GM23248 (cell line): ENCODE results near the gene SPPL3. TPM values are rescaled to one million over a fixed set of nuclear protein-coding genes. Genes with fewer than 3 reads are reported as not detected.

Experiments used
- DNase-seq: peaks from one replicate; pipeline ENCODE4 v3.0.0-alpha.2; 2015
- H2AFZ ChIP-seq: fragments of 200-600 bp; sonication (generic); 2 replicates; pipeline ENCODE4 v1.6.1; 2016; ENCODE audit warnings: antibody characterized with exemption
- H3F3A ChIP-seq: fragments of 200-600 bp; sonication (generic); 2 replicates; pipeline ENCODE4 v1.6.1; 2016; ENCODE audit warnings: mild to moderate bottlenecking, antibody characterized with exemption, mixed run types; ENCODE audit not compliant: insufficient read depth
- H3K27ac ChIP-seq: fragments of 200-600 bp; sonication (generic); 2 replicates; pipeline ENCODE4 v1.5.1; 2016; ENCODE audit warnings: mild to moderate bottlenecking
- H3K27me3 ChIP-seq: fragments of 200-600 bp; sonication (generic); replicated peaks from 2 replicates; pipeline ENCODE4 v1.6.1; 2016; ENCODE audit warnings: mild to moderate bottlenecking; ENCODE audit not compliant: insufficient read depth
- H3K36me3 ChIP-seq: fragments of 200-600 bp; sonication (generic); 2 replicates; pipeline ENCODE4 v1.6.1; 2016; ENCODE audit warnings: low read depth, mild to moderate bottlenecking
- H3K4me1 ChIP-seq: fragments of 200-600 bp; sonication (generic); 2 replicates; pipeline ENCODE4 v1.6.1; 2016; ENCODE audit warnings: mild to moderate bottlenecking; ENCODE audit not compliant: insufficient read depth
- H3K4me2 ChIP-seq: fragments of 200-600 bp; sonication (generic); one replicate; pipeline ENCODE4 v1.6.1; 2016; ENCODE audit warnings: mild to moderate bottlenecking; ENCODE audit not compliant: unreplicated experiment
- H3K4me3 ChIP-seq: fragments of 200-600 bp; sonication (generic); 2 replicates; pipeline ENCODE4 v1.5.1; 2016; ENCODE audit warnings: mild to moderate bottlenecking
- H3K79me2 ChIP-seq: fragments of 200-600 bp; sonication (generic); 2 replicates; pipeline ENCODE4 v1.6.1; 2016; ENCODE audit warnings: mild to moderate bottlenecking; ENCODE audit not compliant: insufficient read depth
- H3K9ac ChIP-seq: fragments of 200-600 bp; sonication (generic); 2 replicates; pipeline ENCODE4 v1.6.1; 2016; ENCODE audit warnings: mild to moderate bottlenecking
- H3K9me2 ChIP-seq: fragments of 200-600 bp; sonication (generic); 2 replicates; pipeline ENCODE4 v1.6.1; 2016; ENCODE audit warnings: mixed run types, mild to moderate bottlenecking, moderate library complexity; ENCODE audit not compliant: insufficient read depth
- H3K9me3 ChIP-seq: fragments of 200-600 bp; sonication (generic); one replicate; pipeline ENCODE4 v1.6.1; 2017; ENCODE audit warnings: low read depth
- H4K20me1 ChIP-seq: fragments of 200-600 bp; sonication (generic); 2 replicates; pipeline ENCODE4 v1.6.0; 2016; ENCODE audit not compliant: insufficient read depth
- EZH2 ChIP-seq: fragments of 200-600 bp; sonication (generic); IDR thresholded peaks from 2 replicates; pipeline ENCODE4 v1.6.1; 2018; ENCODE audit warnings: antibody characterized with exemption, mild to moderate bottlenecking; ENCODE audit not compliant: insufficient read depth, poor library complexity, severe bottlenecking
- EZH2phosphoT487 ChIP-seq: fragments of 200-600 bp; sonication (generic); IDR thresholded peaks from 2 replicates; pipeline ENCODE4 v1.6.1; 2018; ENCODE audit warnings: antibody characterized with exemption, moderate library complexity, mild to moderate bottlenecking, low read depth; ENCODE audit not compliant: insufficient read depth
- WGBS, 2 experiments: methylation state at CpG; one replicate each; pipeline ENCODE4 v1.1.6; 2015 to 2017; ENCODE audit warnings: low lambda C conversion rate in 2 of 2, low coverage in 1 of 2; ENCODE audit errors: missing lambda C conversion rate in 2 of 2; 5-methylcytosine and 5-hydroxymethylcytosine counted together
- in situ Hi-C: fragments of 300-500 bp; cut with MboI; formaldehyde crosslinking; loops from 2 replicates; pipeline ENCODE4 v1.15.0; 2020
- polyA plus RNA-seq: library from polyadenylated mRNA; unstranded; fragments of >200 nt; fragmentation: Nextera tagmentation; extraction: Ambion mirVana; gene quantifications from 2 replicates; pipeline ENCODE4 v1.2.1, GENCODE V29; 2016
- total RNA-seq: library from RNA; depleted of rRNA; stranded (reverse); fragments of >200 nt; shearing (Covaris generic); gene quantifications from 2 replicates; pipeline ENCODE4 v1.2.3, GENCODE V29; 2014

The SPPL3 gene
- total and polyA plus RNA-seq, 2 experiments from 2014 or later: 8.1 to 24.8 TPM

DNA sequence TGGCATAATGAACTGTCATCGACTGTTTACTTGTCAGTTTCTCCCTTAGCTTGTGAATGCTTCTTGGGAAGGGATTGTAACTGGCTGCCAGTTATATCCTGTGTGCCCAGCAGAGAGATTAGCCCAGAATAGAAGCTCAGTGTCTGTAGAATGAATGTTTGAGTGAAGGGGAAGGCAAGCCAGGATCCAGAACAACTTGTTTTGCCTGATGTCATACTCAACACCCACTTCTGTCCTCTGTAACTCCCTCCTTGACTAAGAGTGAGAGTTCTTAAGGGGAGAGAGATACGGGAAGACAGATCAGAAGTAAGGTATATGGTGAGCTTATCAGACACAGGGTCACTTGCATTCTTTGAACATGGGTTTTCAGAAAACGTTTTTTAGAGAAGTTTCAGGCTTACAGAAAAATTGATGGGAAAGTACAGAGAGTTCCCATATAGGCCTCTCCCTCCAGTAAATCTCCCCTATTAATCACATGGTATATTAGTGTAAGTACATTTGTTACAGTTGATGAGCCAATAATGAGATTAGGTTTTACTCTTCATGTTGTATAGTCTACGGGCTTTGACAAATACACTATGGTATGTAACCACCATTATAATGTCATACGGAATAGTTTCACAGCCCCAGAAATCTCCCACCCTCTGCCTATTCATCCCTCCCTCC, 5.6 kb upstream of the SPPL3 start:
- no peaks in the 10 kb centered on the region for H3K79me2 ChIP-seq
- H3K4me2 ChIP-seq: no peak overlapping the region
- no peak overlapping the region for H2AFZ ChIP-seq
- no peaks in the 10 kb centered on the region for H4K20me1 ChIP-seq
- no peaks in the 10 kb centered on the region for H3K9me3 ChIP-seq
- peaks cover 12% of the 10 kb centered on the region; the same call in 1 of the 2 replicates for H3K4me1 ChIP-seq
- H3K9me2 ChIP-seq: no peaks in the 10 kb centered on the region
- no peaks in the 10 kb centered on the region for H3K27me3 ChIP-seq
- no peak overlapping the region for H3K4me3 ChIP-seq
- WGBS, 2 experiments: 63 to 65% methylated on average over 5 of the region's 5 CpGs
- DNase-seq: no peak
- TF ChIP-seq EZH2phosphoT487: no peak
- no peak for TF ChIP-seq EZH2
- no peaks in the 10 kb centered on the region for H3K36me3 ChIP-seq
- no peak overlapping the region for H3K9ac ChIP-seq
- in situ Hi-C loops: no loop called here
- no peak overlapping the region for H3K27ac ChIP-seq
- H3F3A ChIP-seq: peaks cover 3% of the 10 kb centered on the region

DNA sequence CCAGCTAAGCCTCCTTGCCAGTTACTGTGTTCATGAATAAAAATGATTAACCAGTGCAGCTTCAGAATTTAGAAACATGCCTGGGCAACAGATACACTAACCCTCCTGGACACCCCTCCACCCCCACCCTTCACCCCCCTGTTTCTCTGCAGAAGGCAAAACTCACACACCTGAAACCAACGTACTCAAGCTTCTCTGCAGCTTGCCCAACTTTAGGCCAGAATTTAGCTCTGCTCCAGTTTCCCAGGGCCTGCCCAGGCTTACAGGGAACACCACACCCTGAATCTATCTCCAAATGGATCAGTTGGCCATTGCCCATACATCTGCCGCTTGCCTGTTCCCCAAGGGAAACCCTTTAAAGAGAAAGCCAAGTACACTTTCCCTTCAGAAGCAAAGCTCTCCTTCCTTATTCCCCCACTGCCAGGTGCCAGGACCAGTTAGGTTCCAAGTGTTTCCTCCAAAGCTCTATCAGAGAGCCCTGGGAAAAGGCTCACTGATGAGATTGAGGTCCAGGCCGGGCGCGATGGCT, 1.8 kb upstream of the SPPL3 start:
- Histone ChIP-seq H2AFZ (no peak overlapping the region), H3K4me3 (no peak overlapping the region), H3K9me3 (no peaks in the 10 kb centered on the region)

DNA sequence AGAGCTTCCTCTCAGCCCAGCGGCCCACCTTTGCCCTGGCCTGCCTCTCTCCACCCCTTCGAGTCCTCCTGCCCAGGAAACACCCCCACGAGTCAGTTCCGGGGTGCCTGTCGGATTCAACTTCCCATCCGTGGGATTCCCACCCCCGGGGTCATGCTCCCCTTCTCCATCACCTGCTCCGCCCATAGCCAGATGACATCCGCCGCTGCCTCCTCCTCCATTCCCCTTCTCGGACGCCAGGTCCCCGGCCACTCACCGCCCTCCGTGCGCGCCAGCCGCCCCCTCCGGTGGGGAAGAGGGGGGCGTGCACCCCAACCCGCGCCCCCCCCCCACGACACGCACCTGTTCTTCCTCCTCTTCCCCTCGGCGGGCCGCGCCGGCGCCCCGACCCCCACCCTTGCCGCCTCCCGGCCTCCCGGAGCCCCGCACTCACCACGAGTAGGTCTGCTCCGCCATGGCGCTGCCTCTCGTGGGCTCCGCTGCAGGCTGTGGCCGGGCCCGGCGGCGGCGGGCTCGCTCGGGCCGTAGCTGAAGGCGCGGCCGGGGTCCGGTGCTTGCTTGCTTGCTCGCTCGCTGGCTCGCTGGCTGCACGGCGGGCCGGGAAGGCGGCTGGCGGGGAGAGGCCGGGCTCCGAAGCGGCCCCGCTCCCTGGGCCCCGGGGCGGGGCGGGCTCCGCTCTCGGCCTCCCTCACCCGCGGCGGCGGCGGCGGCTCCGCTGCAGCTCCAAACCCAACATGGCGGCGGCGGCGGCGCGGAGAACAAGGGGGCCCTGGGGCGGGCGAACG, 554 bp downstream of the SPPL3 start:
- Histone ChIP-seq H3K27me3 (no peaks in the 10 kb centered on the region), H3K9ac (peak overlapping the region; percentile 92), H3K9me2 (no peaks in the 10 kb centered on the region), H3K9me3 (no peaks in the 10 kb centered on the region), H3K27ac (peak overlapping the region; percentile 29; the same call in 1 of the 2 replicates), H4K20me1 (peaks cover 18% of the 10 kb centered on the region; the same call in 1 of the 2 replicates), H3K79me2 (peaks cover 52% of the 10 kb centered on the region), H3K36me3 (no peaks in the 10 kb centered on the region), H3F3A (peaks cover 3% of the 10 kb centered on the region), H3K4me1 (peaks cover 18% of the 10 kb centered on the region), H2AFZ (peak overlapping the region; percentile 83), H3K4me3 (peak overlapping the region; percentile 88), H3K4me2 (peak overlapping the region; percentile 73)
- DNase-seq: peak; percentile 79
- 2 to 4% methylated on average over 30 to 51 of the region's 85 CpGs for WGBS, 2 experiments
- TF ChIP-seq EZH2phosphoT487 (no peak), EZH2 (no peak)
- in situ Hi-C loops: no loop called here

More for the DNA sequence above, 1.8 kb upstream of the SPPL3 start:
- peaks cover 29% of the 10 kb centered on the region for H3K79me2 ChIP-seq
- 0 out of 2 replicates have a peak, but pooled peaks cover 7% of the 10 kb centered on the region for H4K20me1 ChIP-seq
- H3K36me3 ChIP-seq: no peaks in the 10 kb centered on the region
- TF ChIP-seq EZH2: no peak
- no peak for TF ChIP-seq EZH2phosphoT487
- in situ Hi-C loops: no loop called here
- 82 to 84% methylated on average over 5 of the region's 5 CpGs for WGBS, 2 experiments
- H3K9me2 ChIP-seq: no peaks in the 10 kb centered on the region
- DNase-seq: no peak
- H3F3A ChIP-seq: peaks cover 3% of the 10 kb centered on the region
- H3K27me3 ChIP-seq: no peaks in the 10 kb centered on the region
- H3K4me2 ChIP-seq: no peak overlapping the region
- peaks cover 18% of the 10 kb centered on the region for H3K4me1 ChIP-seq
- H3K27ac ChIP-seq: no peak overlapping the region
- H3K9ac ChIP-seq: no peak overlapping the region

DNA sequence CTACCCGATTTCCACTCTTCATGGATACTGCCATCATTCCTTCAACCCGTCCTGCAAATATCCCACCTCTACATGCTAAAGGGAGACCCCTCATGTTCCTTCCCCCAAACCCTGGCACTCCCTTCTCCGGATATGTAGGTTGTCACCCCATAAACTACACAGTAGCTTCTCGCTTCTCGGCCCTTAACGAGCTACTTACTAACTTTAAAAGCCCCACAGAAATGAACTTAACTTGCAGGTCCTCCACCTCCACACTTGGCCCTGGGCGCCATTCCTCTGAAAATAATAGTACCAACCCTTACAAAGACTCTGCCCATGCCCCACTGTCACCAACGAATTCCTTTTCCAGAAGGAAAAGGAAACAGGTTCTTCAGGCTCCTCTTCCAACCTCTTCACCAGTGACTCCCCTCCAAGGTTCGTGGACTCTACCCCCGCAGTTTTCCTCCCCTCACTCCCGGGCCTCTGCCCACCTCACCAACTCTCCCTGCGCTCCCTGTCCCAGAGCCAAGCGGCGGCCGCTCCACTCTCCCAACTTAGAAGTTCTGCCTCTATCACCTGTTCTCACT, 1.2 kb downstream of the SPPL3 start:
- DNase-seq: peak; percentile 20
- WGBS, 2 experiments: 15% methylated on average over 12 to 15 of the region's 15 CpGs
- no peak for TF ChIP-seq EZH2phosphoT487
- no peak for TF ChIP-seq EZH2
- peak overlapping the region; percentile 83 for H2AFZ ChIP-seq
- peaks cover 18% of the 10 kb centered on the region; the same call in 1 of the 2 replicates for H4K20me1 ChIP-seq
- in situ Hi-C loops: no loop called here
- no peaks in the 10 kb centered on the region for H3K27me3 ChIP-seq
- no peaks in the 10 kb centered on the region for H3K9me3 ChIP-seq
- no peaks in the 10 kb centered on the region for H3K36me3 ChIP-seq
- H3F3A ChIP-seq: peaks cover 3% of the 10 kb centered on the region
- peak overlapping the region; percentile 88 for H3K4me3 ChIP-seq
- peak overlapping the region; percentile 92 for H3K9ac ChIP-seq
- peaks cover 17% of the 10 kb centered on the region for H3K4me1 ChIP-seq
- no peak overlapping the region for H3K27ac ChIP-seq
- H3K79me2 ChIP-seq: peaks cover 59% of the 10 kb centered on the region
- H3K4me2 ChIP-seq: peak overlapping the region; percentile 73
- no peaks in the 10 kb centered on the region for H3K9me2 ChIP-seq
